Psoas muscle (tissue), 8 donors: ENCODE results near the gene PEX5. TPM values are rescaled to one million over a fixed set of nuclear protein-coding genes. Genes with fewer than 3 reads are reported as not detected.
"Not testable (repeated sequence)": the region's sequence is repeated elsewhere in the genome, so short reads cannot be mapped to it uniquely, and the experiment has no call there.

Experiments
- ATAC-seq, 4 donors: fragments of 200-7000 bp; cut with Tn5 transposase; one replicate each; pipeline ENCODE4 v1.9.1; 2020; ENCODE audit warnings: moderate library complexity in 3 of 4, mild to moderate bottlenecking in 2 of 4
- DNase-seq, 2 donors: peaks; one replicate each; pipeline ENCODE4 v3.0.0-alpha.2; 2020
- H3K27ac ChIP-seq: fragments of 200-600 bp; one replicate; pipeline ENCODE4 v1.8.0; 2022
- H3K27me3 ChIP-seq, 3 donors: fragments of 200-600 bp in 1 of 3; one replicate each; pipeline versions ENCODE4 v1.6.1 to v1.8.0; 2013 to 2022; ENCODE audit warnings: low read length in 2 of 3, mild to moderate bottlenecking in 2 of 3, moderate library complexity in 1 of 3; ENCODE audit not compliant: insufficient read depth in 3 of 3
- H3K36me3 ChIP-seq, 2 donors: fragments of 200-600 bp in 1 of 2; one replicate each; pipeline versions ENCODE4 v1.6.1 to v1.8.0; 2013 to 2022; ENCODE audit warnings: low read depth in 1 of 2, mild to moderate bottlenecking in 1 of 2, moderate library complexity in 1 of 2; ENCODE audit not compliant: insufficient read depth in 1 of 2
- H3K4me1 ChIP-seq: fragments of 200-600 bp; one replicate; pipeline ENCODE4 v1.8.0; 2022
- H3K4me3 ChIP-seq: fragments of 200-600 bp; one replicate; pipeline ENCODE4 v1.8.0; 2022; ENCODE audit warnings: mild to moderate bottlenecking
- H3K9me3 ChIP-seq: fragments of 200-600 bp; one replicate; pipeline ENCODE4 v1.8.0; 2022
- CTCF ChIP-seq: fragments of 200-600 bp; IDR thresholded peaks from one replicate; pipeline ENCODE4 v1.8.0; 2022; ENCODE audit warnings: antibody characterized with exemption
- WGBS, 3 donors: extraction: QIAGEN DNeasy Blood & Tissue Kit; methylation state at CpG; one replicate each; pipeline versions ENCODE4 v1.1.6 to v1.1.7; 2013; 5-methylcytosine and 5-hydroxymethylcytosine counted together
- intact Hi-C, 2 donors: fragments of 100-400 bp; cut with DNase I; formaldehyde crosslinking; loops; one replicate each; pipeline versions ENCODE4 v1.11.0 to v1.14.2; 2022
- polyA plus RNA-seq, 3 donors: library from polyadenylated mRNA; stranded (reverse); fragments of 200-250 nt; gene quantifications; one replicate each; pipeline ENCODE4 v1.2.3, GENCODE V29; 2013
- total RNA-seq, 4 donors: library from RNA; stranded (reverse); fragmentation: NEBNext Ultra II Directional in 2 of 4; extraction: Animal tissue kit (Norgen Biotek cat#: 25700) in 2 of 4; gene quantifications; one replicate each; pipeline versions ENCODE4 v1.2.1 to v1.2.4, GENCODE V29; 2021 to 2023
- donor health status: healthy with polysubstance abuse.
- donor health status: DM: no; HTN: no; CAD: no; lungs with moderate emphysema.
- donor health status: Bipolar disorder and iron deficiency.
- donor health status: healthy.
- donor health status: DM: yes; HTN: yes; CAD: no.
- donor health status: DM: no; HTN: no; CAD: no.
- donor health status: DM: no; HTN: no; CAD: no.
- donor health status: DM: yes; HTN: yes; CAD: no.

PEX5 gene
- total and polyA plus RNA-seq, 7 donors = 51.9 to 103 (median 87.7) TPM

GRCh38 chr12:7176595-7176994, 12.9 kb upstream of the PEX5 start:
- Histone ChIP-seq H3K36me3 (no peaks in the 10 kb centered on the region), H3K9me3 (no peaks in the 10 kb centered on the region), H3K4me3 (no peak overlapping the region), H3K27me3 (peaks cover 0 to 23% (median 3%) of the 10 kb centered on the region in 3 donors), H3K4me1 (no peaks in the 10 kb centered on the region), H3K27ac (no peak overlapping the region)
- no peak for DNase-seq
- 57 to 68% (median 63%) methylated on average over 2 of the region's 2 CpGs for WGBS, 3 donors
- TF ChIP-seq CTCF = no peak
- intact Hi-C loops = no loop called here
- ATAC-seq = no peak

GRCh38 chr12:7178481-7178880, 11.0 kb upstream of the PEX5 start:
- intact Hi-C loops = no loop called here
- no peak for TF ChIP-seq CTCF
- no peak overlapping the region for H3K4me3 ChIP-seq
- H3K27ac ChIP-seq = no peak overlapping the region
- H3K4me1 ChIP-seq = no peaks in the 10 kb centered on the region
- peaks cover 0 to 23% (median 3%) of the 10 kb centered on the region in 3 donors for H3K27me3 ChIP-seq
- 72 to 81% (median 78%) methylated on average over 2 of the region's 2 CpGs for WGBS, 3 donors
- no peaks in the 10 kb centered on the region for H3K9me3 ChIP-seq
- no peaks in the 10 kb centered on the region for H3K36me3 ChIP-seq
- no peak for ATAC-seq
- DNase-seq = no peak

GRCh38 chr12:7180685-7181084, 8.8 kb upstream of the PEX5 start:
- Histone ChIP-seq H3K36me3 (no peaks in the 10 kb centered on the region), H3K4me1 (no peaks in the 10 kb centered on the region), H3K9me3 (no peaks in the 10 kb centered on the region), H3K27ac (no peak overlapping the region), H3K27me3 (peaks cover 0 to 12% (median 0%) of the 10 kb centered on the region in 3 donors), H3K4me3 (no peak overlapping the region)
- TF ChIP-seq CTCF = no peak
- intact Hi-C loops = no loop called here
- WGBS, 3 donors = 52 to 69% (median 61%) methylated on average over 1 of the region's 1 CpG
- DNase-seq (no peak), ATAC-seq (no peak)

- H3K4me3 ChIP-seq, ATAC-seq, H3K27me3 ChIP-seq, H3K27ac ChIP-seq, H3K36me3 ChIP-seq, DNase-seq, H3K9me3 ChIP-seq: not testable (repeated sequence)
- peaks cover 17% of the 10 kb centered on the region for H3K4me1 ChIP-seq
- WGBS, 3 donors = 40 to 50% (median 42%) methylated on average over 2 of the region's 2 CpGs
- intact Hi-C loops = loop anchor here in 1 of 2 donors (5.0 kb wide), 1 partner anchor 129 kb away; no protein-coding TSS in a partner anchor
Observed at GRCh38 chr12:7186058-7186457, 3.4 kb upstream of the PEX5 start.

GRCh38 chr12:7188562-7189397, 706 bp upstream of the PEX5 start:
- ATAC-seq (peak; percentile 69 to 83 (median 79)), DNase-seq (peak; percentile 70 to 79)
- intact Hi-C loops = loop anchor here in 1 of 2 donors (1.0 to 5.0 kb wide), 2 partner anchors 45 to 131 kb away; no protein-coding TSS in a partner anchor
- H3K27me3 ChIP-seq = no peaks in the 10 kb centered on the region
- 3 to 8% (median 4%) methylated on average over 21 of the region's 21 CpGs for WGBS, 3 donors
- peak overlapping the region; percentile 99 for H3K27ac ChIP-seq
- H3K36me3 ChIP-seq = peaks cover 0 to 29% of the 10 kb centered on the region in 2 donors
- H3K4me1 ChIP-seq = peaks cover 20% of the 10 kb centered on the region
- TF ChIP-seq CTCF = peak; percentile 52
- H3K4me3 ChIP-seq = peak overlapping the region; percentile 99
- H3K9me3 ChIP-seq = no peaks in the 10 kb centered on the region
